Neutrophil (primary cell): ENCODE results near the gene PHLDB1.

Experiments used
- H3K27ac ChIP-seq: fragments of 200-600 bp; sonication (generic); 2 replicates; pipeline ENCODE4 v1.5.1; 2016; ENCODE audit warnings: mild to moderate bottlenecking, moderate library complexity
- H3K27me3 ChIP-seq: fragments of 200-600 bp; sonication (generic); 2 replicates; pipeline ENCODE4 v1.6.0; 2016; ENCODE audit warnings: mild to moderate bottlenecking
- H3K36me3 ChIP-seq: fragments of 200-600 bp; sonication (generic); 2 replicates; pipeline ENCODE4 v1.5.1; 2017
- H3K4me1 ChIP-seq, 2 experiments: fragments of 200-600 bp in 1 of 2; sonication (generic) in 1 of 2; 1 replicate in 1 of 2; 2 replicates in 1 of 2; pipeline versions ENCODE4 v1.5.1 to v1.6.1; 2013 to 2016; ENCODE audit warnings: low read depth in 1 of 2, low read length in 1 of 2, mild to moderate bottlenecking in 1 of 2, moderate library complexity in 1 of 2; ENCODE audit not compliant: control insufficient read depth in 1 of 2, insufficient read depth in 1 of 2
- H3K4me3 ChIP-seq, 2 experiments: fragments of 200-600 bp in 1 of 2; sonication (generic) in 1 of 2; 1 replicate in 1 of 2; 2 replicates in 1 of 2; pipeline ENCODE4 v1.5.1; 2013 to 2016; ENCODE audit warnings: low read depth in 1 of 2, low read length in 1 of 2, mild to moderate bottlenecking in 1 of 2, moderate library complexity in 1 of 2
- H3K9me3 ChIP-seq: fragments of 200-600 bp; sonication (generic); 2 replicates; pipeline ENCODE4 v1.5.1; 2016
- CTCF ChIP-seq: fragments of 200-600 bp; sonication (generic); IDR thresholded peaks from 2 replicates; pipeline ENCODE4 v1.5.1; 2016; ENCODE audit warnings: antibody characterized with exemption

PHLDB1 gene

GRCh38 chr11:118643142-118643994 lies 36.0 kb downstream of the PHLDB1 start:
- H3K27me3 ChIP-seq: no peaks in the 10 kb centered on the region
- no peak overlapping the region for H3K27ac ChIP-seq
- no peaks in the 10 kb centered on the region for H3K4me1 ChIP-seq
- H3K4me3 ChIP-seq: no peak overlapping the region
- no peaks in the 10 kb centered on the region for H3K36me3 ChIP-seq
- no peaks in the 10 kb centered on the region for H3K9me3 ChIP-seq
- TF ChIP-seq CTCF: no peak

- no peak overlapping the region for H3K27ac ChIP-seq
- H3K27me3 ChIP-seq: no peaks in the 10 kb centered on the region
- H3K9me3 ChIP-seq: no peaks in the 10 kb centered on the region
- TF ChIP-seq CTCF: no peak
- no peak overlapping the region for H3K4me3 ChIP-seq
- H3K4me1 ChIP-seq: no peaks in the 10 kb centered on the region
- H3K36me3 ChIP-seq: no peaks in the 10 kb centered on the region
Measured at GRCh38 chr11:118643995-118644345, 36.6 kb downstream of the PHLDB1 start.

GRCh38 chr11:118644496-118644895 lies 37.1 kb downstream of the PHLDB1 start:
- H3K4me1 ChIP-seq: no peaks in the 10 kb centered on the region
- no peak overlapping the region for H3K27ac ChIP-seq
- TF ChIP-seq CTCF: no peak
- H3K4me3 ChIP-seq: no peak overlapping the region
- H3K9me3 ChIP-seq: no peaks in the 10 kb centered on the region
- H3K27me3 ChIP-seq: no peaks in the 10 kb centered on the region
- H3K36me3 ChIP-seq: no peaks in the 10 kb centered on the region

GRCh38 chr11:118645066-118645715 lies 37.8 kb downstream of the PHLDB1 start:
- Histone ChIP-seq H3K27me3 (no peaks in the 10 kb centered on the region), H3K27ac (no peak overlapping the region), H3K36me3 (no peaks in the 10 kb centered on the region), H3K9me3 (no peaks in the 10 kb centered on the region), H3K4me3 (no peak overlapping the region), H3K4me1 (no peaks in the 10 kb centered on the region)
- TF ChIP-seq CTCF: no peak

- Histone ChIP-seq H3K9me3 (no peaks in the 10 kb centered on the region), H3K4me3 (no peak overlapping the region), H3K27ac (no peak overlapping the region), H3K27me3 (no peaks in the 10 kb centered on the region), H3K36me3 (no peaks in the 10 kb centered on the region), H3K4me1 (no peaks in the 10 kb centered on the region)
- TF ChIP-seq CTCF: no peak
Measured at GRCh38 chr11:118646393-118646792, 39.0 kb downstream of the PHLDB1 start.
